H1 (cell line): ENCODE measurements around the gene KCNE3. TPM values are rescaled to one million over a fixed set of nuclear protein-coding genes. Genes with fewer than 3 reads are reported as not detected.

Experiments
- CTCF ChIA-PET: fragments of 300-600 bp; sonication (Branson Sonifier 250); formaldehyde crosslinking; loops from one replicate; lab custom pipeline; 2021; ENCODE audit not compliant: partially characterized antibody; lab: Charles Lee
- POLR2A ChIA-PET: fragments of 300-600 bp; sonication (Branson Sonifier 250); formaldehyde crosslinking; loops from one replicate; lab custom pipeline; 2021; ENCODE audit warnings: inconsistent platforms; ENCODE audit not compliant: partially characterized antibody; lab: Charles Lee
- DNase-seq, 2 experiments: peaks; one replicate each; pipeline versions ENCODE4 v3.0.0 to v3.0.0-alpha.2; 2010 to 2022; ENCODE audit warnings: low spot score in 2 of 2, low read depth in 1 of 2, mixed read lengths in 1 of 2
- FAIRE-seq: peaks from 2 replicates; lab custom pipeline; 2011; peaks lifted over from hg19 to GRCh38; lab: Jason Lieb, UNC
- H2AFZ ChIP-seq: 2 replicates; pipeline ENCODE4 v1.8.1; 2012; ENCODE audit warnings: low read length, inconsistent platforms
- H2AK5ac ChIP-seq: 2 replicates; pipeline ENCODE4 v1.6.1; 2013; ENCODE audit warnings: low read depth, low read length
- H2BK120ac ChIP-seq: replicated peaks from 2 replicates; pipeline ENCODE3; 2013; ENCODE audit warnings: low read depth, low read length, inconsistent platforms
- H2BK12ac ChIP-seq: 2 replicates; pipeline ENCODE4 v1.6.1; 2013; ENCODE audit warnings: low read depth, low read length
- H2BK15ac ChIP-seq: 2 replicates; pipeline ENCODE4 v1.6.1; 2013; ENCODE audit warnings: low read length
- H2BK20ac ChIP-seq: 2 replicates; pipeline ENCODE4 v1.6.1; 2013; ENCODE audit warnings: low read length
- H2BK5ac ChIP-seq: 2 replicates; pipeline ENCODE4 v1.6.1; 2013; ENCODE audit warnings: low read depth, low read length
- H3K14ac ChIP-seq: 2 replicates; pipeline ENCODE4 v1.6.1; 2013; ENCODE audit warnings: inconsistent platforms; ENCODE audit not compliant: insufficient read length
- H3K18ac ChIP-seq: 2 replicates; pipeline ENCODE4 v1.6.1; 2013; ENCODE audit warnings: low read length; ENCODE audit errors: extremely low read depth
- H3K23ac ChIP-seq: 2 replicates; pipeline ENCODE4 v1.6.1; 2013; ENCODE audit warnings: inconsistent platforms; ENCODE audit not compliant: insufficient read length
- H3K23me2 ChIP-seq: 2 replicates; pipeline ENCODE4 v1.6.1; 2013; ENCODE audit warnings: low read depth, low read length
- H3K27ac ChIP-seq: 2 replicates; pipeline ENCODE4 v1.6.1; 2011; ENCODE audit warnings: low read depth, low read length, inconsistent platforms
- H3K27me3 ChIP-seq, 4 experiments: replicated peaks in 1 of 4; 1 replicate in 1 of 4; 2 replicates in 3 of 4; pipeline versions ENCODE4 v1.6.1 to v1.8.1; 2011 to 2013; ENCODE audit warnings: low read length in 3 of 4, mild to moderate bottlenecking in 3 of 4, inconsistent platforms in 2 of 4, mixed read lengths in 2 of 4, moderate library complexity in 1 of 4; ENCODE audit not compliant: control insufficient read depth in 3 of 4, insufficient read depth in 3 of 4; ENCODE audit errors: extremely low read depth in 1 of 4
- H3K36me3 ChIP-seq, 4 experiments: 2 replicates each; pipeline versions ENCODE4 v1.6.1 to v1.8.1; 2011 to 2013; ENCODE audit warnings: mild to moderate bottlenecking in 4 of 4, low read length in 3 of 4, moderate library complexity in 2 of 4, control low read depth in 1 of 4, inconsistent platforms in 1 of 4; ENCODE audit not compliant: insufficient read depth in 4 of 4, control insufficient read depth in 2 of 4
- H3K4ac ChIP-seq: replicated peaks from 2 replicates; pipeline ENCODE3; 2013; ENCODE audit warnings: low read length, low read depth, mixed read lengths, inconsistent platforms; ENCODE audit not compliant: insufficient read length
- H3K4me1 ChIP-seq, 4 experiments: replicated peaks in 1 of 4; 1 replicate in 1 of 4; 2 replicates in 3 of 4; pipeline versions ENCODE4 v1.6.1 to v1.8.1; 2011 to 2013; ENCODE audit warnings: low read length in 3 of 4, inconsistent platforms in 2 of 4, mixed read lengths in 1 of 4; ENCODE audit not compliant: insufficient read depth in 4 of 4, control insufficient read depth in 3 of 4
- H3K4me2 ChIP-seq, 2 experiments: 2 replicates each; pipeline versions ENCODE4 v1.6.1 to v1.8.1; 2011 to 2013; ENCODE audit warnings: low read depth in 2 of 2, low read length in 2 of 2, control low read depth in 1 of 2, inconsistent platforms in 1 of 2, mild to moderate bottlenecking in 1 of 2; ENCODE audit not compliant: insufficient read depth in 1 of 2
- H3K4me3 ChIP-seq, 4 experiments: fragments of 200-600, 300-600 bp in 1 of 4; sonication (generic), shearing (Covaris generic), sonication (Bioruptor Twin) in 1 of 4; 2 replicates each; pipeline versions ENCODE4 v1.5.1 to v1.8.1; 2011 to 2016; ENCODE audit warnings: low read length in 4 of 4, low read depth in 3 of 4, control low read depth in 2 of 4, inconsistent platforms in 2 of 4, mild to moderate bottlenecking in 2 of 4, mixed read lengths in 1 of 4, moderate library complexity in 1 of 4; ENCODE audit not compliant: insufficient read depth in 2 of 4; ENCODE audit errors: extremely low read depth in 1 of 4
- H3K56ac ChIP-seq: replicated peaks from 2 replicates; pipeline ENCODE3; 2013; ENCODE audit warnings: low read depth, mild to moderate bottlenecking, mixed read lengths, low read length, inconsistent platforms; ENCODE audit not compliant: insufficient read length
- H3K79me1 ChIP-seq: 2 replicates; pipeline ENCODE4 v1.6.1; 2013; ENCODE audit warnings: low read depth, low read length, control low read depth
- H3K79me2 ChIP-seq, 2 experiments: 2 replicates each; pipeline versions ENCODE4 v1.6.1 to v1.8.1; 2012 to 2013; ENCODE audit warnings: low read length in 2 of 2, mild to moderate bottlenecking in 2 of 2, inconsistent platforms in 1 of 2; ENCODE audit not compliant: insufficient read depth in 2 of 2, control insufficient read depth in 1 of 2
- H3K9ac ChIP-seq, 4 experiments: replicated peaks in 1 of 4; 1 replicate in 1 of 4; 2 replicates in 3 of 4; pipeline versions ENCODE4 v1.6.1 to v1.8.1; 2011 to 2013; ENCODE audit warnings: low read depth in 3 of 4, low read length in 3 of 4, control low read depth in 2 of 4, mild to moderate bottlenecking in 2 of 4, moderate library complexity in 2 of 4, inconsistent platforms in 1 of 4; ENCODE audit errors: extremely low read depth in 1 of 4
- H3K9me3 ChIP-seq, 2 experiments: 2 replicates each; pipeline versions ENCODE4 v1.6.1 to v1.8.1; 2012 to 2013; ENCODE audit warnings: mild to moderate bottlenecking in 2 of 2, moderate library complexity in 2 of 2, control low read depth in 1 of 2, inconsistent platforms in 1 of 2, low read depth in 1 of 2, low read length in 1 of 2, mixed read lengths in 1 of 2; ENCODE audit not compliant: insufficient read depth in 2 of 2
- H4K20me1 ChIP-seq, 2 experiments: replicated peaks in 1 of 2; 2 replicates each; pipeline versions ENCODE3 to v1.8.1; 2011 to 2013; ENCODE audit warnings: inconsistent platforms in 2 of 2, low read length in 2 of 2, mild to moderate bottlenecking in 1 of 2; ENCODE audit not compliant: insufficient read depth in 2 of 2, control insufficient read depth in 1 of 2
- H4K5ac ChIP-seq: 2 replicates; pipeline ENCODE4 v1.6.1; 2013; ENCODE audit warnings: low read length, low read depth, mixed read lengths, inconsistent platforms; ENCODE audit not compliant: insufficient read length
- H4K8ac ChIP-seq: 2 replicates; pipeline ENCODE4 v1.8.0; 2013; ENCODE audit warnings: mild to moderate bottlenecking, moderate library complexity, low read length, inconsistent platforms; ENCODE audit not compliant: insufficient read depth; ENCODE audit errors: extremely low read depth
- H4K91ac ChIP-seq: replicated peaks from 2 replicates; pipeline ENCODE3; 2013; ENCODE audit warnings: low read length, mixed read lengths, inconsistent platforms; ENCODE audit not compliant: insufficient read length
- BCL11A ChIP-seq, 2 experiments: IDR thresholded peaks; one replicate each; pipeline ENCODE4 v1.6.1; 2011; ENCODE audit warnings: low read depth in 2 of 2, low read length in 2 of 2, mild to moderate bottlenecking in 2 of 2
- CBX8 ChIP-seq: fragments of 300-800, 300-1000 bp; sonication (generic); IDR thresholded peaks from 2 replicates; pipeline ENCODE4 v1.7.1; 2016; ENCODE audit warnings: low read depth, low read length, borderline replicate concordance
- CEBPB ChIP-seq: IDR thresholded peaks from 2 replicates; pipeline ENCODE4 v1.6.1; 2012; ENCODE audit warnings: low read depth, low read length
- SUZ12 ChIP-seq: fragments of 200-600 bp; sonication (generic); IDR thresholded peaks from 2 replicates; pipeline ENCODE4 v1.6.1; 2012; ENCODE audit warnings: mild to moderate bottlenecking, inconsistent platforms, low read length, moderate library complexity, mixed read lengths
- USF2 ChIP-seq: IDR thresholded peaks from 2 replicates; pipeline ENCODE4 v1.6.1; 2011; ENCODE audit warnings: low read length, improper control_type of control experiment
- WGBS, 2 experiments: shearing (Covaris generic) in 1 of 2; methylation state at CpG; one replicate each; pipeline versions ENCODE4 v1.1.6 to v1.1.7; 2013 to 2015; ENCODE audit warnings: low lambda C conversion rate in 2 of 2, mixed read lengths in 2 of 2, inconsistent platforms in 1 of 2, low coverage in 1 of 2, missing lambda C conversion rate in 1 of 2; ENCODE audit not compliant: insufficient replicate concordance in 2 of 2, insufficient coverage in 1 of 2, insufficient read length in 1 of 2; ENCODE audit errors: extremely low coverage in 1 of 2, missing lambda C conversion rate in 1 of 2; 5-methylcytosine and 5-hydroxymethylcytosine counted together
- polyA plus RNA-seq, 7 experiments: library from polyadenylated mRNA; depleted of rRNA in 3 of 7; stranded (reverse) in 5 of 7; unstranded in 2 of 7; fragments of >200 nt in 5 of 7; fragments of 200-250 nt in 2 of 7; gene quantifications; 1 replicate in 5 of 7; 2 replicates in 1 of 7; 4 replicates in 1 of 7; pipeline versions ENCODE4 v1.2.1 to v1.2.3, GENCODE V29; 2011 to 2013; ENCODE audit warnings: missing spikeins in 2 of 7, mixed read lengths in 2 of 7
- total RNA-seq: library from RNA; stranded (reverse); fragmentation: NEBNext Ultra II Directional; extraction: Animal tissue kit (Norgen Biotek cat#: 25700); gene quantifications from 2 replicates; pipeline ENCODE4 v1.2.1, GENCODE V29; 2021

Gene KCNE3
- total and polyA plus RNA-seq, 2 of the 8 experiments (the other 6 are each of a cell fraction or from before 2014, with no cell fraction given), result 1.9 to 3.5 TPM

- no peak overlapping the region for H2BK120ac ChIP-seq
- ChIA-PET CTCF (interaction anchor here (0.9 to 1.8 kb wide), 6 partner anchors 10 to 221 kb away, joined by 3 to 8 read pairs (median 4); partner anchors contain the start of gene KCNE3), POLR2A (interaction anchor here (1.1 kb wide), 1 partner anchor 16 kb away, joined by 3 read pairs; no protein-coding TSS in a partner anchor)
- no peak overlapping the region for H3K4ac ChIP-seq
- no peak for FAIRE-seq
- no peak overlapping the region for H2AK5ac ChIP-seq
- no peak overlapping the region for H3K56ac ChIP-seq
- no peaks in the 10 kb centered on the region for H3K36me3 ChIP-seq
- no peak overlapping the region for H3K18ac ChIP-seq
- H3K14ac ChIP-seq, result no peak overlapping the region
- H2BK15ac ChIP-seq, result no peak overlapping the region
- DNase-seq, result no peak
- H2BK20ac ChIP-seq, result no peak overlapping the region
- no peaks in the 10 kb centered on the region for H3K9me3 ChIP-seq
- no peak overlapping the region for H4K8ac ChIP-seq
- no peaks in the 10 kb centered on the region for H3K79me2 ChIP-seq
- 100% methylated on average over 2 of the region's 2 CpGs; no CpG with 5 or more reads in 1 of the 2 experiments for WGBS, 2 experiments
- H4K20me1 ChIP-seq, result no peaks in the 10 kb centered on the region
- no peak overlapping the region for H2AFZ ChIP-seq
- H3K23ac ChIP-seq, result no peak overlapping the region
- no peaks in the 10 kb centered on the region for H3K27me3 ChIP-seq
- H3K4me2 ChIP-seq, result no peak overlapping the region
- no peak overlapping the region for H3K4me3 ChIP-seq
- no peak overlapping the region for H3K27ac ChIP-seq
- H2BK5ac ChIP-seq, result no peak overlapping the region
- no peak for TF ChIP-seq CEBPB
- no peak for TF ChIP-seq SUZ12
- no peak for TF ChIP-seq USF2
- TF ChIP-seq BCL11A (IDR thresholded peaks at IDR 0.05; ENCODE audit: low read depth in 2 of 2, low read length in 2 of 2), result no peak
- no peak for TF ChIP-seq CBX8
- TF ChIP-seq, all 59 proteins: peak for 0
- no peaks in the 10 kb centered on the region for H3K23me2 ChIP-seq
- no peak overlapping the region for H3K9ac ChIP-seq
- no peaks in the 10 kb centered on the region for H3K4me1 ChIP-seq
- no peaks in the 10 kb centered on the region for H3K79me1 ChIP-seq
- H2BK12ac ChIP-seq, result no peak overlapping the region
- no peak overlapping the region for H4K5ac ChIP-seq
- H4K91ac ChIP-seq, result no peak overlapping the region
Observed at GRCh38 chr11:74476536-74476935, 9.2 kb upstream of the KCNE3 start.
